HG02884 (cell line): ENCODE data around the gene MYG1.
A peak's percentile ranks its signal among the peaks of the same experiment; 100 is the strongest.

Source experiments
- ATAC-seq: cut with Tn5 transposase; IDR thresholded peaks from one replicate; pipeline ENCODE4 v1.9.1; 2021; ENCODE audit warnings: mild to moderate bottlenecking, moderate library complexity; ENCODE audit not compliant: unreplicated experiment

MYG1 gene

GRCh38 chr12:53299454-53300180 is at the start of gene MYG1:
Gene MYG1 (plus strand): TSS chr12:53299695. CDS start chr12:53299738, 43 bp downstream.
- ATAC-seq = peak; percentile 58

GRCh38 chr12:53251477-53252348 is 47.8 kb upstream of the MYG1 start:
- ATAC-seq = peak; percentile 56

GRCh38 chr12:53252349-53252916 is 47.1 kb upstream of the MYG1 start:
- ATAC-seq = no peak

GRCh38 chr12:53253298-53253697 is 46.2 kb upstream of the MYG1 start:
- ATAC-seq = no peak

GRCh38 chr12:53254816-53255545 is 44.5 kb upstream of the MYG1 start:
- ATAC-seq = no peak

- no peak for ATAC-seq
Observed at GRCh38 chr12:53255996-53256395, 43.5 kb upstream of the MYG1 start.

GRCh38 chr12:53258541-53259539 is 40.7 kb upstream of the MYG1 start:
- no peak for ATAC-seq

- ATAC-seq = no peak
Observed at GRCh38 chr12:53259891-53260290, 39.6 kb upstream of the MYG1 start.

- ATAC-seq = no peak
Observed at GRCh38 chr12:53265783-53266182, 33.7 kb upstream of the MYG1 start.

GRCh38 chr12:53267306-53267998 is 32.0 kb upstream of the MYG1 start:
- ATAC-seq = no peak

- ATAC-seq = peak; percentile 80
Observed at GRCh38 chr12:53267999-53268629, 31.4 kb upstream of the MYG1 start, which contains the start of gene ESPL1. Gene ESPL1 (plus strand): TSS chr12:53268299. CDS start chr12:53268767, 468 bp downstream.

- peak; percentile 5 for ATAC-seq
Observed at GRCh38 chr12:53268630-53269562, 30.6 kb upstream of the MYG1 start.

- ATAC-seq = no peak
Observed at GRCh38 chr12:53274445-53274844, 25.1 kb upstream of the MYG1 start.

- no peak for ATAC-seq
Observed at GRCh38 chr12:53276511-53276910, 23.0 kb upstream of the MYG1 start.

- no peak for ATAC-seq
Observed at GRCh38 chr12:53277981-53278380, 21.5 kb upstream of the MYG1 start.

GRCh38 chr12:53279283-53279869 is 20.1 kb upstream of the MYG1 start:
- no peak for ATAC-seq

GRCh38 chr12:53279888-53280498 is 19.5 kb upstream of the MYG1 start:
- no peak for ATAC-seq
